Natural killer cell (primary cell): ENCODE data around the gene ZCCHC4. TPM values are rescaled to one million over a fixed set of nuclear protein-coding genes. Genes with fewer than 3 reads are reported as not detected.
A peak's percentile ranks its signal among the peaks of the same experiment; 100 is the strongest.

Source experiments
- ATAC-seq, 3 donors: fragments of 150-1000 bp in 2 of 3; fragments of 200-7000 bp in 1 of 3; cut with Tn5 transposase; 1 replicate in 1 of 3; 2 replicates in 2 of 3; pipeline ENCODE4 v1.10.0; 2021; ENCODE audit warnings: mild to moderate bottlenecking in 2 of 3, moderate library complexity in 2 of 3
- DNase-seq, 2 donors: peaks; one replicate each; pipeline versions ENCODE4 v3.0.0 to v3.0.0-alpha.2; 2013 to 2021; ENCODE audit warnings: mixed read lengths in 1 of 2
- H3K27ac ChIP-seq: one replicate; pipeline ENCODE4 v1.5.1; 2013; ENCODE audit warnings: mild to moderate bottlenecking, low read length
- H3K27me3 ChIP-seq: one replicate; pipeline ENCODE4 v1.6.1; 2013; ENCODE audit warnings: low read length; ENCODE audit not compliant: control insufficient read depth, insufficient read depth
- H3K36me3 ChIP-seq: one replicate; pipeline ENCODE4 v1.6.1; 2013; ENCODE audit warnings: low read length; ENCODE audit not compliant: control insufficient read depth, insufficient read depth
- H3K4me1 ChIP-seq: one replicate; pipeline ENCODE4 v1.6.1; 2013; ENCODE audit warnings: low read length; ENCODE audit not compliant: control insufficient read depth, insufficient read depth
- H3K4me3 ChIP-seq: one replicate; pipeline ENCODE4 v1.5.1; 2013; ENCODE audit warnings: low read length
- H3K9me3 ChIP-seq: one replicate; pipeline ENCODE4 v1.6.1; 2013; ENCODE audit warnings: low read length; ENCODE audit not compliant: control insufficient read depth, insufficient read depth
- H3K27ac Mint-ChIP-seq, 2 donors: one replicate each; pipeline ENCODE4 v1.8.0; 2022; ENCODE audit warnings: mild to moderate bottlenecking in 2 of 2, mixed read lengths in 2 of 2, moderate library complexity in 1 of 2
- H3K27me3 Mint-ChIP-seq, 2 donors: one replicate each; pipeline ENCODE4 v1.8.0; 2022; ENCODE audit warnings: low read depth in 2 of 2, mixed read lengths in 2 of 2
- H3K36me3 Mint-ChIP-seq: one replicate; pipeline ENCODE4 v1.8.0; 2022; ENCODE audit warnings: mixed read lengths
- H3K4me1 Mint-ChIP-seq, 2 donors: one replicate each; pipeline ENCODE4 v1.8.0; 2022; ENCODE audit warnings: mixed read lengths in 2 of 2
- H3K4me3 Mint-ChIP-seq: one replicate; pipeline ENCODE4 v1.8.0; 2022; ENCODE audit warnings: mild to moderate bottlenecking, moderate library complexity, mixed read lengths
- H3K9me3 Mint-ChIP-seq, 2 donors: one replicate each; pipeline ENCODE4 v1.8.0; 2022; ENCODE audit warnings: mixed read lengths in 2 of 2
- CTCF ChIP-seq: fragments of 200-600 bp; IDR thresholded peaks from one replicate; pipeline ENCODE4 v1.8.0; 2022; ENCODE audit warnings: antibody characterized with exemption
- WGBS: methylation state at CpG from one replicate; pipeline ENCODE4 v1.1.7; 2013; ENCODE audit warnings: missing lambda C conversion rate; ENCODE audit not compliant: insufficient coverage; 5-methylcytosine and 5-hydroxymethylcytosine counted together
- intact Hi-C: fragments of 100-400 bp; cut with micrococcal nuclease; formaldehyde crosslinking; loops from one replicate; pipeline ENCODE4 v1.14.2; 2022
- total RNA-seq, 4 donors: library from RNA; stranded (reverse); fragments of 120-200 nt in 1 of 4; gene quantifications; one replicate each; pipeline versions ENCODE4 v1.2.3 to v1.2.4, GENCODE V29; 2013 to 2022

The ZCCHC4 gene
- total RNA-seq, 3 donors from 2014 or later (not counting 1 experiment from before 2014, with no cell fraction given), result 9.4 to 12.0 (median 10.9) TPM

DNA sequence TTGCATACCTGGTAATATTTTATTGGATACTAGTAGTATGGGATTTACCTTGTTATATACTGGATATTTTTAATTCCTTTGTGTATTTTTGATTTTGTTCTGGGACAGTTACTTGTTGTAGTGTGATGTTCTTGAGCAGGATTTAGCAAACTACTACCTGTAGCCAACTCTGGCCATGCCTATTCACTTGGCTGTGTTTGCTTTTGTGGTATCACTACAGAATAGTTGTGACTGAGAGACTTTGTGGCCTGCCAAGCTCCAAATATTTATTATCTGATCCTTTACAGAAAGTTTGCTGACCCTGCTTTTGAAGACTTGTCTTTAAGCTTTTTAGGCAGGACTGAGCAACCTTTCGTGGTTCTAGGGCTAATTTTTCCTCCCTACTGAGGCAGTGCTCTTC, 17.8 kb downstream of the ZCCHC4 start:
- DNase-seq, result no peak
- Histone ChIP-seq H3K36me3 (peaks cover 6% of the 10 kb centered on the region), H3K4me3 (no peak overlapping the region), H3K27ac (no peak overlapping the region), H3K4me1 (peaks cover 11% of the 10 kb centered on the region), H3K9me3 (no peaks in the 10 kb centered on the region), H3K27me3 (no peaks in the 10 kb centered on the region)
- TF ChIP-seq CTCF, result no peak
- H3K27me3 Mint-ChIP-seq, result no peaks in the 10 kb centered on the region
- WGBS, result 100% methylated on average over 1 of the region's 1 CpG
- no peak for ATAC-seq
- no peaks in the 10 kb centered on the region for H3K36me3 Mint-ChIP-seq
- peaks cover 17% of the 10 kb centered on the region in 2 donors for H3K4me1 Mint-ChIP-seq
- H3K27ac Mint-ChIP-seq, result peak overlapping the region; percentile 95 to 96
- intact Hi-C loops, result no loop called here
- H3K9me3 Mint-ChIP-seq, result no peaks in the 10 kb centered on the region
- H3K4me3 Mint-ChIP-seq, result peak overlapping the region; percentile 88

GRCh38 chr4:25330905-25331808, 18.6 kb downstream of the ZCCHC4 start:
- intact Hi-C loops, result no loop called here
- H3K27me3 ChIP-seq, result no peaks in the 10 kb centered on the region
- H3K4me1 ChIP-seq, result peaks cover 11% of the 10 kb centered on the region
- 65% methylated on average over 11 of the region's 12 CpGs for WGBS
- Mint-ChIP-seq H3K4me3 (peak overlapping the region; percentile 88), H3K27me3 (no peaks in the 10 kb centered on the region), H3K4me1 (peaks cover 14 to 17% of the 10 kb centered on the region in 2 donors), H3K36me3 (no peaks in the 10 kb centered on the region), H3K9me3 (no peaks in the 10 kb centered on the region), H3K27ac (peak overlapping the region; percentile 95 to 96)
- peak overlapping the region; percentile 69 for H3K27ac ChIP-seq
- ATAC-seq, result peak; percentile 72 to 83 (median 77)
- no peak for TF ChIP-seq CTCF
- peaks cover 6% of the 10 kb centered on the region for H3K36me3 ChIP-seq
- H3K4me3 ChIP-seq, result peak overlapping the region; percentile 8
- DNase-seq, result peak in 1 of 2 donors; percentile 38
- no peaks in the 10 kb centered on the region for H3K9me3 ChIP-seq

DNA sequence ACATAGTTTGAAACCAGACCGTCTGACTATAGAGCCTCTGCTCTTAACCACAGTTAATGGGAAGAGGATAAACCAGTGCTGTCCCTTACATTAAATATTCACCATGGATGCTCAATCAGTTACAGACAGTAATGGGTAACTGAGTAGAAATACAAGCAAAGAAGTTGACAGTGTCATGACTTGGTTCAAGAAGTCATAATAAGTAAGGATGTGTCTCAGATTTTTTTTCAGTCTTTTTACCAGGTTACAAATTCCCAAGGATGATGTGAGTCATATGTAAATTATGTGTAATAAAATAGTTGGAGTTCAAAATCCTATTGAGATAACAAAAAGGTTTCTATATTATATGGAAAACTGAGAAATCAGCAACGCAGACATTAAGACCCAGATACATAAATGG, 31.1 kb downstream of the ZCCHC4 start:
- WGBS, result 100% methylated on average over 1 of the region's 2 CpGs
- H3K4me3 ChIP-seq, result no peak overlapping the region
- no peaks in the 10 kb centered on the region for H3K4me1 Mint-ChIP-seq
- peaks cover 8% of the 10 kb centered on the region for H3K36me3 ChIP-seq
- H3K27me3 ChIP-seq, result no peaks in the 10 kb centered on the region
- TF ChIP-seq CTCF, result no peak
- intact Hi-C loops, result no loop called here
- H3K27ac ChIP-seq, result no peak overlapping the region
- H3K9me3 ChIP-seq, result no peaks in the 10 kb centered on the region
- no peaks in the 10 kb centered on the region for H3K27me3 Mint-ChIP-seq
- ATAC-seq, result no peak
- no peaks in the 10 kb centered on the region for H3K4me1 ChIP-seq
- H3K9me3 Mint-ChIP-seq, result no peaks in the 10 kb centered on the region
- no peaks in the 10 kb centered on the region for H3K36me3 Mint-ChIP-seq
- no peak overlapping the region for H3K27ac Mint-ChIP-seq
- no peak for DNase-seq
- no peak overlapping the region for H3K4me3 Mint-ChIP-seq
